ENCODE data around the gene ZNF768.

The ZNF768 gene

GRCh38 chr16:30555315-30556124, 29.2 kb upstream of the ZNF768 start:
- DNase-seq (ENCODE audit: low read depth), result no peak

GRCh38 chr16:30554557-30555314, 28.4 kb upstream of the ZNF768 start:
- no peak for DNase-seq (ENCODE audit: low read depth)
- TF ChIP-seq CTCF (IDR thresholded peaks at IDR 0.05; ENCODE audit: low read depth, low read length, missing control alignments), result no peak

More at GRCh38 chr16:30555315-30556124, 29.2 kb upstream of the ZNF768 start:
- no peak for TF ChIP-seq CTCF (IDR thresholded peaks at IDR 0.05; ENCODE audit: low read depth, low read length, missing control alignments)
- no peak overlapping the region for H3K4me3 ChIP-seq (ENCODE audit: low read depth, low read length)

GRCh38 chr16:30553393-30553899, 27.1 kb upstream of the ZNF768 start:
- H3K4me3 ChIP-seq (ENCODE audit: low read depth, low read length), result no peak overlapping the region
- DNase-seq (ENCODE audit: low read depth), result no peak
- TF ChIP-seq CTCF (IDR thresholded peaks at IDR 0.05; ENCODE audit: low read depth, low read length, missing control alignments), result no peak

More at GRCh38 chr16:30554557-30555314, 28.4 kb upstream of the ZNF768 start:
- no peak overlapping the region for H3K4me3 ChIP-seq (ENCODE audit: low read depth, low read length)

GRCh38 chr16:30552956-30553355, 26.6 kb upstream of the ZNF768 start:
- no peak for TF ChIP-seq CTCF (IDR thresholded peaks at IDR 0.05; ENCODE audit: low read depth, low read length, missing control alignments)
- no peak overlapping the region for H3K4me3 ChIP-seq (ENCODE audit: low read depth, low read length)

GRCh38 chr16:30551781-30552180, 25.4 kb upstream of the ZNF768 start:
- no peak for TF ChIP-seq CTCF (IDR thresholded peaks at IDR 0.05; ENCODE audit: low read depth, low read length, missing control alignments)
- H3K4me3 ChIP-seq (ENCODE audit: low read depth, low read length), result no peak overlapping the region
- no peak for DNase-seq (ENCODE audit: low read depth)

More at GRCh38 chr16:30552956-30553355, 26.6 kb upstream of the ZNF768 start:
- no peak for DNase-seq (ENCODE audit: low read depth)

- H3K4me3 ChIP-seq (ENCODE audit: low read depth, low read length), result no peak overlapping the region
- DNase-seq (ENCODE audit: low read depth), result no peak
- no peak for TF ChIP-seq CTCF (IDR thresholded peaks at IDR 0.05; ENCODE audit: low read depth, low read length, missing control alignments)
These were observed 22.3 kb upstream of the ZNF768 start for GRCh38 chr16:30548416-30549253.

Data from GM12864 (cell line).